ENCODE results near the gene ANXA1.

The ANXA1 gene

GRCh38 chr9:73151653-73152542 lies at the start of gene ANXA1:
Gene ANXA1 (plus strand): TSS chr9:73151865. CDS start chr9:73158536, 6,671 bp downstream.
- no peak for DNase-seq (ENCODE audit: extremely low read depth in 1 of 2, low read depth in 1 of 2)

DNA sequence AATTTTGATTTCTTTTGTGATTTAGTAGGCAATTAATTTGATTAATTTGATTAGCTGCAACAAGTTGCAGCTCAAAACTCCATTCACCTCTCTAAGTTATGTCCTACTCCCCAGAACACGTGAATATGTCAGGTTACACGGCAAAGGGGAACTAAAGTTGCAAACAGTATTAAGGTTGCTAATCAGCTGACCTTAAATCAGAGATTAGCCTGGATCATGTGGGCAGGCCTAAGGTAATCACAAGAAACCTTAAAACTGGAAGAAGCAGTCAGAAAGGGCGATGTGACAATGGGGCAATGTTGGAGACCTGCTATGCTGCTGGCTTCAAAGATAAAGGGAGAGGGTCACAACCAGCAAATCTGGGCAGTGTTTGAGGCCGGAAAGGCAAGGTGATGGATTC lies 47.3 kb upstream of the ANXA1 start:
- DNase-seq (ENCODE audit: extremely low read depth in 1 of 2, low read depth in 1 of 2): no peak

- DNase-seq (ENCODE audit: extremely low read depth in 1 of 2, low read depth in 1 of 2): no peak
Observed at GRCh38 chr9:73104921-73105320, 46.7 kb upstream of the ANXA1 start.

DNA sequence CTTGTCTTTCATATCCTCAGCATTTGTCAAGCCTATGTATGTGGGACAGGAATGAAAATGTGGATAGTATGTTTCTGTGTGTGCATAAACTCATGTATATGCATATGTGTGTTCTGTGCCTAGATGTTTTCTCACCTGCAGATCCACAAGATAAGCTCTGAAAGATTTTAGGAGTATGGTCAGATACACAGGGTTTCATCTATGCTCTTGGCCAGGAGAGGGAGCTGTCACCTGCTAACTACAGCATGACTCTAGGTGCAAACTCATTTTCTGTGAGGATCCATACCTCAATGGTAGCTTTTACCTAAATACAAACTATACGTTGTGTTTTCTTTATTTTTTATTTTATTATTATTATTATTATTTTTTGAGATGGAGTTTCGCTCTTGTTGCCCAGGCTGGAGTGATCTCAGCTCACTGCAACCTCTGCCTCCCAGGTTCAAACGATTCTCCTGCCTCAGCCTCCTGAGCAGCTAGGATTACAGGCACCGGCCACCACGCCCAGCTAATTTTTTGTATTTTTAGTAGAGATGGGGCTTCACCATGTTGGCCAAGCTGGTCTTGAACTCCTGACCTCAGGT lies 44.1 kb upstream of the ANXA1 start:
- DNase-seq (ENCODE audit: extremely low read depth in 1 of 2, low read depth in 1 of 2): peak in 1 of 2 donors; percentile 29

DNA sequence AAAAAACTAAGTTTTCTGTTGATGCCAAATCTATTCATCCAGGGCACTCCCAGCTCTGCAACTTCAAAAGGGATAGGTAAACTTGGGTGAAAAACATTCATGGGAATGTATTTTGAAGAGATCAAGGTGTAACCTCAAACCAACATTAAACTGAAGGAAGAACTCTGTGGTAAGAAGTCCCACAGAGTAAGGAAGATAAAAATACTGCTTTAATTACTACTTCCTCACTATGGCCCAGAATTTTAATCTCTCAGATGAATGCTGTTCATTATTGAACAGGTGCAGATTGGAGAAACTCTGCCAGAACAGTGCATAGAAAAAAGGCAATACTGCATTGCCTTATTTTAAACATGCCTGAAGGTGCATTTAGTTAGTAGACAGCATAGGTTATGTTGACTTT lies 37.6 kb upstream of the ANXA1 start:
- no peak for DNase-seq (ENCODE audit: extremely low read depth in 1 of 2, low read depth in 1 of 2)

DNA sequence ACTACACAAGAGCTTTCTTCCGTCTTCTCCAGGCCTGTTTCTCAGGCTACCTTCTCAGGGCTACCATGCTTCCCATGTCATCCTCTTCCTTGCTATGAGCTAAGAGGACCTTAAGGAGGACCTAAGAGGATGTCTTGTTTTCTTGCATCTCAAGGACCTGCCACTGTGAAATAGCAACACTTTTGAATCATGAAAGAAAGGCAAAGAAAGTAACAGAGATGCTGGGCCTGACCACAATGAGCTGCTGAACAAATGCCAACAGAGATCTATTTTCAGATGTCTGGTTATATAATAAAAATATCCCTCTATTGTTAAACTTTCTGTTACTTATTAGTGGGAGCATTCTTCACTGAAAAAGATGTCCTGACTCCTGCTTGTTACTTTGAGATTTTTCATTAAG lies 36.7 kb upstream of the ANXA1 start:
- DNase-seq (ENCODE audit: extremely low read depth in 1 of 2, low read depth in 1 of 2): no peak

DNA sequence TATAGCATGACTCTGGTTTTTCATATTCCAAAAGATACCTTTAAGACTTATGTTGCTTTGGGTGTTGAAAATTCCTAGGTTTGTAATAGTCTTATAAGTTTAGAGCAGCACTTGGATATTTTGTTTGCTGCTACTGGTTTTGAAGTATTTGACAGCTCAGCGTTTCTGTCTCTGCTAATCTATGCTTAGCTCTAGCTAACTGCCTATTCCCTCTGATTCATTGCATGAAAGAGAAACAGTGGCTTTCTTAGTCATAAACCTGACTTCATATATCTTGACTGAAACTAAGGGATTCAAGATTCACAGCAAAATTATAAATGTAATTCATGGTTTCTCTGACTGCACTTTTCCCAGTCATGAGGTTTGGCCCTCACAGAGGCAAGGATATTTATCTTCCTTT lies 35.6 kb upstream of the ANXA1 start:
- no peak for DNase-seq (ENCODE audit: extremely low read depth in 1 of 2, low read depth in 1 of 2)

DNA sequence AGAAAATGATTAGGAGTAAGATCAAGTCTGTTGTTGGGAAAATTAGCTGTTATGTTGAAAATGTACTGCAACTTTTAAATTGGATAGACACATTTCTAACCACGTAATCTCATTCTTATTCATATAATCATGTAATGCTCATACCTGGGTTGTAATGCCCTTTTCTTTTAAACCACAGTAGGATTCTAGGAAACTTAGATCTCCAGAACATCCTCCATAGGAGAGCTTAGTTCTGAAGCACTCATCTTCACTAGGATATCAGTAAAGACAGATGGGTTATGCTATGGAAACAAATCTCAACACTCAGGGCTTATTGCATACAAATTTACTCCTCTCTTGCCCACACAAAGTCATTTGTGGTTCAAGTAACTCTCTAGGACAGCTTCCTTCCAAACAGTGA lies 34.8 kb upstream of the ANXA1 start:
- no peak for DNase-seq (ENCODE audit: extremely low read depth in 1 of 2, low read depth in 1 of 2)

- no peak for DNase-seq (ENCODE audit: extremely low read depth in 1 of 2, low read depth in 1 of 2)
Observed at GRCh38 chr9:73118286-73118685, 33.4 kb upstream of the ANXA1 start.

GRCh38 chr9:73118898-73119554 lies 32.6 kb upstream of the ANXA1 start:
- no peak for DNase-seq (ENCODE audit: extremely low read depth in 1 of 2, low read depth in 1 of 2)

DNA sequence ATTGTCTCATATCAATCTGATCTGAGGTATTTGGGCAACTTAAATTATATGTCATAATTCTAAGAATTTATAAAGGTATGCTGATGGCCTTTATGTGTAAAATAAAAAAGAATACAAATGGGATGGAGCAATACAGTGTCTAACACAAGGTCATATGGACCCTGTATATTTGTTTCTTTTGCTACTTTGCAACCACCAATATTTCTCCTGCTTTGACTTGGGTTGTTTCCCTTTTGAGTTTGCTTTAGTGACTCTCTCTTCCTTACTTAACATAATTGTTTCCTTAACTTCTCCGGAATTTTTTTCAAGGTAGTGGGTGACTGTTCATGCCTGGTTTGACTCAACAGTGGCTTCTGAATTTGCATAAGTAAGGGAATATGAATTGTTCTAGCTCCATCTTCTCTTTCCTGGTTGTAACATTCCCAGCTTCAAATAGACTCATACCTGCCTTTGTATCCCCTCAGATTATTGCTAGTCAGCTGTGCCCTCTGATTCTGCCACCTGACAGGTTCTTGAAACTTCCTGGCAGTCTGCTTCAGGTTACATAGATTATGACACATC lies 30.2 kb upstream of the ANXA1 start:
- no peak for DNase-seq (ENCODE audit: extremely low read depth in 1 of 2, low read depth in 1 of 2)

- no peak for DNase-seq (ENCODE audit: extremely low read depth in 1 of 2, low read depth in 1 of 2)
Observed at GRCh38 chr9:73125651-73126050, 26.0 kb upstream of the ANXA1 start.

DNA sequence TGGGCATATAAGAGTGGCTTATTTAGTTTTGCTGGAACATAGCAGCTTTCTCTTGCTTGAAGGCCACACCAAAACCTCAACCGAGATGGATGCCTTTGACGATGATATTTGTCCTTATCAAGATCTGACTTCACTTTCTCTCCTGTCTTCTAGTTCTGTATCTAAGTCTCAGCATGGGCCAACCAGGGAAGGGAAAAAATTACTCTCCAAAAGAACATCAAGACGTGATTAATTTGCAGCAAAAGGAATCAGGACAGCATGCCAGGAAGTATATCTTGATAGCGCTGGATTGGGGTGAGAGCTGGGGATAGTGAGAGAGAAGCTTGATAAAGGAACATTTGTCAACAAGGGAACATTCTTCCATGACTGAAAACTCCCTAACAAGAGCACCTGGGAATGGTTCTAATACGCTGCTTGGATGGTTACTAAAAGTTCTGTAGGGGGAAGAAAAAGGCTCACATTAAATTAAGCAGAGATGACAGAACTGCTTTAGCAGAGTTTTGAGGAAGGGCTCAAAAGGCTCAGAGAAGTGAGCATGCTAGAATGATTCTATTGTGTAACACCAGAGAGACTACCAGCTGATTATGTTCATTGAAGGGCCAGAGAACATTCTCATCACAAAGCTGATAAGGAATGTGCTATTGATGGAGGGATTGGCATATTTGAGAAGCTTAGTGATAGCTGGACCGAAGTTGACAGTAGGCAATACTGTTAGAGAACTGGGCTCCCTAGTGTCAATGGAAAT lies 21.6 kb upstream of the ANXA1 start:
- no peak for DNase-seq (ENCODE audit: extremely low read depth in 1 of 2, low read depth in 1 of 2)

DNA sequence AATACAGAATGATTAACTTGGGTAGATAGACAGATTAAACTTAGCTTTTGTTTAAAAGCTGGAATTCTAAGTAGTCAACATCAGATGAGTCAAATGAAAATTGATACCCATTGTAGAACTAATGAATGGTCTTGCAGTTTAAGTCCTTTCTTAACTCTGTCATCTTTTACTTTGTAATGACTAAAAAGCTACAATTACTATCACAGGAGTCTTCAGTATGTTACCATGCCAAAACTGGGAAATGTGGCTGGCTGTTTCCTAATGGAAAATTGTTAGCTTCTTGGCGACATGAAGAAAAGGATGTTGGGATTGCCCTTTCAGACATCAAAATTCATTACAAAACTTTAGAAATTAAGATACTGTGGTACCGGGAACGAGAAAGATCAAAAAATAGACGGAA lies 20.2 kb upstream of the ANXA1 start:
- DNase-seq (ENCODE audit: extremely low read depth in 1 of 2, low read depth in 1 of 2): no peak

- DNase-seq (ENCODE audit: extremely low read depth in 1 of 2, low read depth in 1 of 2): peak; percentile 22 to 49
Observed at GRCh38 chr9:73132034-73132776, 19.5 kb upstream of the ANXA1 start.

DNA sequence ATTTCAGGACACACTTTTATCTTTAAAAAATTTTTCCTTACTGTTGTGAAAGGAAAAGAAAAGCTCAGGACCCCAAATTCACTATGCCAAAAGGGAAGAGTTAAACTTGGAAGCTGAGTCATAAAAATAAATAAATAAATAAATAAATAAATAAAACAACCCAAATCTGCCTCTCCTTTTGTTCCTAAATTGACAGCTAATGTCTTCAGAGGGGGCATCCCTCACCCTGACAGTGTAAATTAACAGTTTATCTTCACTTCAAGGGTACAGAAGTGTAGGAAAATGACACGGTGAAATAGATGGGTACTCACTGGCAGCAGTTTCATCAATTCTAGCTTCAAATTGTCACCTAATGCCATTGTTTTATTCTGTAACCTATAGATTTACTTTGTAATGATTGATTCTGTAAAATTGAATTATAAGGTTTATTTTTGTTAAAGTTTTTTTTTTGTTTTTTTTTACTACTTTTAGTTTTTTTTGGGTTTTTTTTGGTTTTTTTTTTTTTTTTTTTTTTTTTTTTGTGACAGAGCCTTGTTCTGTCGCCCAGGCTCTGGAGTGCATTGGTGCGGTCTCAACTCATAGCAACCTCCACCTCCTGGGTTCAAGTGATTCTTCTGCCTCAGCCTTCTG lies 18.5 kb upstream of the ANXA1 start:
- no peak for DNase-seq (ENCODE audit: extremely low read depth in 1 of 2, low read depth in 1 of 2)

- no peak for DNase-seq (ENCODE audit: extremely low read depth in 1 of 2, low read depth in 1 of 2)
Observed at GRCh38 chr9:73133921-73134407, 17.7 kb upstream of the ANXA1 start.

DNA sequence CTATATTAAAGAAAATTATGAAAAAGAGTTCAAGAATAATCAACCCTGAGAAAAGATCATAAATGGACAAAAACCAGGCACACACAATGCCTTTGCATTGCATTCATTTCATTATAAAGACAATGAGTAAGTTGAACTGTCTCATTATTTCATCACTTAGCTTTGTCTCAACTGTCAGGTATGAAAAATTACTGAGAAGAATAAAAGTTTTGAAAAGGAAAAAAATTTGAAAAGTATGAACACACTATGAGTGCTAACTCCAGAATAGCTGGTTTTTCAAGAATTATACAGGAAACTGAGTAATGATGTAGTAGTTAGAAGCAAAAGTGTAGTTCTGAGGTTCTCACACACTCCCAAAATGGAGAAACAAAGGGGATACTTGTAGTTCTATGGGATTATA lies 16.3 kb upstream of the ANXA1 start:
- no peak for DNase-seq (ENCODE audit: extremely low read depth in 1 of 2, low read depth in 1 of 2)

GRCh38 chr9:73137286-73137899 lies 14.3 kb upstream of the ANXA1 start:
- DNase-seq (ENCODE audit: extremely low read depth in 1 of 2, low read depth in 1 of 2): no peak

All from stimulated activated CD8-positive, alpha-beta memory T cell treated with anti-CD3 and anti-CD28 coated beads, Interleukin-7, amount 100 ng/mL, for 48 hours (primary cell).